Dermis microvascular lymphatic vessel endothelial cell (primary cell): ENCODE results near the gene KRTAP4-3. TPM values are rescaled to one million over a fixed set of nuclear protein-coding genes. Genes with fewer than 3 reads are reported as not detected.
"Not testable (repeated sequence)": the region's sequence is repeated elsewhere in the genome, so short reads cannot be mapped to it uniquely, and the experiment has no call there.

Experiments used
- DNase-seq, 2 donors: peaks; one replicate each; pipeline versions ENCODE4 v3.0.0 to v3.0.0-alpha.2; 2010; ENCODE audit warnings: low read depth in 2 of 2
- total RNA-seq: library from RNA; depleted of rRNA; stranded (reverse); fragments of >200 nt; gene quantifications from 2 replicates; pipeline ENCODE4 v1.2.1, GENCODE V29; 2014

Gene KRTAP4-3
- total RNA-seq, 1 donor from 2014 or later, result not detected

GRCh38 chr17:41153856-41154255, 14.2 kb downstream of the KRTAP4-3 start:
- DNase-seq, result no peak

- DNase-seq, result no peak
These were observed 16.5 kb downstream of the KRTAP4-3 start for GRCh38 chr17:41151525-41151924.

DNA sequence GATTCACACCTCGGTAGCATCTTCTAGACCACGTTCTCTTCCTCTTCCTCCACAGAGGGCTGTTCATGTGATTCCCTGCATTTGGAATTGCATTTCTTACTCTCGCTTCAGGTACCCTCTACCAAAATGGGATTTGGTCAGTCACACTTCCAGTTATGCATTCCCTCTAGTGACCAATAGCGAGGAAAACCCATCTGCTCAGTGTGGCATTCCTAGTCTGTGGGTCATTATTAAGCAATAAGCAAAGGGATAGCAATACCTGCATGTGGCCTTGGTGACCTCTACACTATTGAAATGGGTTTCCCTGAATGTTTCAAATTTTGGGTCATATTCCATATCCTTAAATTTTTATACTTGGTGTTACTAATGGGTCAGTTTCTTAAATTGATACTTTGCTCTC, 18.0 kb downstream of the KRTAP4-3 start:
- no peak for DNase-seq

GRCh38 chr17:41149652-41149985, 18.4 kb downstream of the KRTAP4-3 start, which contains the start of gene KRTAP4-5:
TSS of gene KRTAP4-5 (minus strand) at chr17:41149825. CDS start at chr17:41149767, 58 bp downstream.
- no peak for DNase-seq

- not testable (repeated sequence) for DNase-seq
These were observed 18.9 kb downstream of the KRTAP4-3 start for GRCh38 chr17:41148971-41149651.

GRCh38 chr17:41147531-41148204, 20.4 kb downstream of the KRTAP4-3 start:
- no peak for DNase-seq

DNA sequence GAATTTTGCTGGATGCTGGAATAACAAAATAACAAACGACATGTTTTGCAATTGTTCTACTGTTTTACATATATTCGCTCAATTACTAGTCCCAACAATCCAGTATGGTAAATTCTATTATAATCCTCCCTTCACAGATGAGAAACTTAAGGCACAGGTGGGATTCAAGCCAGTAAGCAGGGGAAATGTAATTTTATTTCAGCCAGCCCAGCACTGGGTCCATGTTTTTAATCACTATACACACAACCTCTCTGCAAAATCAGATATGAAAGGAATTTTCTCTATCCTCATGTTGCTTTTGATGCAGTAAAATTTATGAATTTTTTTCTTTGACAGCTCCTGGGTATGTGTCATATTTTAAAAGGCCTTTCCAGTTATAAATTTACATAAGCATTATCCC, 22.8 kb downstream of the KRTAP4-3 start:
- no peak for DNase-seq

DNA sequence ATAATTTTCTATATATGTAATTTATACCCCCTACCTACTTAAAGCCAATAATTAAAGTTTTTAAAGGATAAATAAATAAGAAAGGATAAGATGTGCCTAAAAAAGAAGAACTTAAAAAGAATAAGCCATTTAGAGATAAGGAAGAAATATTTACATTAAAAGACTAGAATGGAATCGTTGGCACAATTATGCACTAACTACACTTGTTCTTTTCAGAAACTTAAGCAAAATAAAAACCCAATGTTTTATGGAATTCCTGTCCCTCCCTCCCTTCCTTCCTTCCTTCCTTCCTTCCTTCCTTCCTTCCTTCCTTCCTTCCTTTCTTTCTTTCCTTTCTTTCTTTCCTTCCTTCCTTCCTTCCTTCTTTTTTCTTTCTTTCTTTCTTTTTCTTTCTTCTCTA, 23.2 kb downstream of the KRTAP4-3 start:
- no peak for DNase-seq

- DNase-seq, result no peak
These were observed 26.7 kb downstream of the KRTAP4-3 start for GRCh38 chr17:41141361-41141760.

DNA sequence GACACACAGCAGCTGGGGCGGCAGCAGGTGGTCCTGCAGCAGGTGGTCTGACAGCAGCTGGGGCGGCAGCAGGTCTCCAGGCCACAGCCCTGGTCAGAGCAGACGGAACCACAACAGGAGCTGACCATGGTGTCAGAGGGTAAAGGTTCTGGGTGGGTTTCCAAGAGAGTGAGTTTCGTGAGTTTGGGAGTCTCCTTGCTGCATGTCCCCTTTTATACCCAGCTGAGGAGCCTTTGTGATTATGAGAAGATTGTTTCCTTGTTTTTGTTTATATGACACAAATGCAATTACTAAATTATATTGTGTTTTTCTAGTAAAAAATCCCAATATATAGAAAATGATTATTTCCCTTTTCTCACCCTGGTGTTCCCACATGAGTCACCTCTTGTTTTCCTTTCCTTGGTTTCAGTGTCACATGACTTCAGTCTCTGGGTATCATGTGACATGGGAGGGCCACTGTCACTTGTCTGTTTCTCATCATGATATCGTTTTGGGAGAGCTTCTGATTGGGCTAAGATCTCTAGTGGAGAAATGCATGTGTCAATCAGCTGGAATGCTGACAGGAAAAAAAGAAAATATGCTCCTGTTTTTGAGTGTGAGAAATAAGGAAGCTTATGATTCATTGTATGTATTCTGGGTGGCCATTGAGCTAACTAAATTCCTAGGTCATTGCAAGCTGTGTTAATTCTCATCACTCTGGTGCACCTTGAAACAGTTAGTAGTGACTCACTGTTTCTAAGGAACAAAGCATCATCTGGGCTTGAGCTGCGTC, 27.5 kb downstream of the KRTAP4-3 start, which contains the start of gene KRTAP4-6:
KRTAP4-6 (minus strand) TSS at position 185 of the 772 bp plus-strand sequence; CDS start at position 128, 57 bp downstream.
- DNase-seq, result peak in 1 of 2 donors; percentile 48

GRCh38 chr17:41139865-41140264, 28.2 kb downstream of the KRTAP4-3 start:
- DNase-seq, result not testable (repeated sequence)

DNA sequence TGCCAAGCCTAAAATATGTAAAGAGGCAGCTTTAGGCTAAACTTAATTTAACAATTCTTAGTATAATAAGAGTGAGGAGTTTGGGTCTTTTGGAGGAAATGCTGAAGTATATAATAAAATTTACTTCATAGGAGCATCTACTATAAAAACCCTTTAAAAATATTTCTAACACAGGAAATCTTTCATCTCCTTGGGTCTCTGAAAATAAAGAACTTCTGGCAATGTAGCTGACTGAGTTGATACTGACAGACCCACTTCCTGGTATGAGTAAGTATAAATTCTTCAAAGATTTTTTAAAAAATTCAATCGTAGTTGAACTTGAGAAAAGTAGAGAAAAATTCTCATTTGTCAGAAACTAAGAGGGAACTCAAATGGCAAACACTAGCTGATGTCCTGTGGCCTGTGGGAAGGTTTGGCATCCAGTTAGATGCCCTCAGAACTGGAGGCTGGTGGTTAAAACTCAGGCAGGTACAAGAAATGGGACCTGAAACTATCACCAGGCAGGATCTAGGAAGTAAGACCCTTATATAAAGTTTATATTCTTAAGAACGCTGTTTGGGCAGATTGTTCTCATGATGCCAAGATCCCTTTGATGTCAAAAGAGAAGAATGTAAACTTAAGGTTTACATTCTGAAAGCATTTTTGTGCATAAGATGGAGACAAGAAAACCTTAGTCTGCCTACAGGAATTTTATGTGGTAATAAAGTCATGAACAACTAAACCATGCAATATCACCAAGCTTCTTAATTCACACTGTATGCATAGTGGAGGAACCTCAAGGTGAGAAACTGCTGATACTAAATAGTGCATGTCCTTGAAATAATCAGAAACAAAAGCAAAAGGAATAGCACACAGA, 33.9 kb downstream of the KRTAP4-3 start:
- no peak for DNase-seq

GRCh38 chr17:41131979-41132378, 36.0 kb downstream of the KRTAP4-3 start:
- no peak for DNase-seq

- DNase-seq, result no peak
These were observed 40.6 kb downstream of the KRTAP4-3 start for GRCh38 chr17:41127371-41127770.

- no peak for DNase-seq
These were observed 41.6 kb downstream of the KRTAP4-3 start for GRCh38 chr17:41126412-41126811.

- no peak for DNase-seq
These were observed 43.0 kb downstream of the KRTAP4-3 start for GRCh38 chr17:41125064-41125463.

DNA sequence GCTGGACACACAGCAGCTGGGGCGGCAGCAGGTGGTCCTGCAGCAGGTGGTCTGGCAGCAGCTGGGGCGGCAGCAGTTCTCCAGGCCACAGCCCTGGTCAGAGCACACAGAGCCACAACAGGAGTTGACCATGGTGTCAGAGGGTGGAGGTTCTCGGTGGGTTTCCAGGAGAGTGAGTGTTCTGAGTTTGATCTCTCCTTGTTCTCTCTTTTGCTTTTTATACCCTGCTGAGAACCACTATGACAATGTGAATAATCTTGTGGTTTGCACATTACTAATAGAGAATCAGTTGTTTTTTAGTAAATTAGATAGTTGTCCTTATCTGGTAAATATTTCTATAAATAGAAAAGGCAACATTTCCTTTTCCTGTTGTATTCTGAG, 44.0 kb downstream of the KRTAP4-3 start, which contains the start of gene KRTAP4-12:
KRTAP4-12 (minus strand) TSS at position 192 of the 381 bp plus-strand sequence; CDS start at position 132, 60 bp downstream.
- DNase-seq, result not testable (repeated sequence)

DNA sequence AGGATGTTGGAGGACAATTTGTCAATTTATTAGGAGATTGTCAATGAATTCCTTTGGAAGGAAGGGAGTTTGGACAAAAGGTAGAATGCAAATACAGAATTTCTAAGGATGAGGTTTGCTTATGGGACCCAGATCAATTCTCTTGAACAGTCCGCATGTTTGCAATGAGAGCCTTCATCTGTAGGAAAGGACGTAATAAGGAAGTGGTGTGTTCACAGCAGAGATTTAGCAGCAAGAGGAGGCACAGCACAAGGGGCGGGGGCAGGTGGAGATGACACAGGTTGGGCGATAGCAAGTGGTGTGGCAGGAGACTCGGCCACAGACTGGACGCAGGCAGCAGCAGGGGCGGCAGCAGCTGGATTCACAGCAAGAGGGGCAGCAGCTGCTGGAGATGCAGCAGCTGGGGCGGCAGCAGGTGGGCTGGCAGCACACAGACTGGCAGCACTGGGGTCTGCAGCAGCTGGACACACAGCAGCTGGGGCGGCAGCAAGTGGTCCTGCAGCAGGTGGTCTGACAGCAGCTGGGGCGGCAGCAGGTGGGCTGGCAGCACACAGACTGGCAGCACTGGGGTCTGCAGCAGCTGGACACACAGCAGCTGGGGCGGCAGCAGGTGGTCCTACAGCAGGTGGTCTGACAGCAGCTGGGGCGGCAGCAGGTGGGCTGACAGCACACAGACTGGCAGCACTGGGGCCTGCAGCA, 44.6 kb downstream of the KRTAP4-3 start:
- not testable (repeated sequence) for DNase-seq

DNA sequence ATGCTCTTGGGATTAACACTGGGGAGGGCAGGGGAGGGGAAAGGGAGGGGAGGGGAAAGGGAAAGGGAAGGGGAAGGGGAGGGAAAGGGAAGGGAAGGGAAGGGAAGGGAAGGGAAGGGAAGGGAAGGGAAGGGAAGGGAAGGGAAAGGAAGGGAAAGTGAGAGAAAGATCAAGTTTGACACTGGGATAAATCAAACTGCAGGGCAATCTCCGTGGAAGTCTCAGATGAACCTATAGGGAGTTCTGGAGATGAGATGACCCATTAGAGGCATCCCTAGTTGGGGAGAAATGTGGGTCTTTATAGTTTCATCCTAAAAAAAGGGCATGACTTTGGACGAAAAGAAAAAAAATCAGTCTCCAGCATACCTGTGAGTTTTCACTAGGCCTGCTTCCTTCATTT, 46.3 kb downstream of the KRTAP4-3 start:
- no peak for DNase-seq
